Hepatocyte (in vitro differentiated cells): ENCODE data around the gene AICDA. TPM values are rescaled to one million over a fixed set of nuclear protein-coding genes. Genes with fewer than 3 reads are reported as not detected.
"Not testable (repeated sequence)": the region's sequence is repeated elsewhere in the genome, so short reads cannot be mapped to it uniquely, and the experiment has no call there.

ENCODE experiments used
- DNase-seq: peaks from one replicate; pipeline ENCODE4 v3.0.0-alpha.2; 2016; ENCODE audit warnings: low spot score
- H2AFZ ChIP-seq: fragments of 200-600 bp; sonication (generic); 2 replicates; pipeline ENCODE4 v1.6.0; 2016; ENCODE audit warnings: antibody characterized with exemption, mild to moderate bottlenecking
- H3K27ac ChIP-seq: fragments of 200-600 bp; sonication (generic); 2 replicates; pipeline ENCODE4 v1.5.1; 2016; ENCODE audit warnings: mild to moderate bottlenecking
- H3K27me3 ChIP-seq: fragments of 200-600 bp; sonication (generic); 2 replicates; pipeline ENCODE4 v1.6.1; 2016
- H3K36me3 ChIP-seq: fragments of 200-600 bp; sonication (generic); replicated peaks from 2 replicates; pipeline ENCODE4 v1.5.1; 2016; ENCODE audit warnings: low read depth; ENCODE audit not compliant: insufficient read depth
- H3K4me1 ChIP-seq: fragments of 200-600 bp; sonication (generic); 2 replicates; pipeline ENCODE4 v1.5.1; 2016; ENCODE audit warnings: mild to moderate bottlenecking, moderate library complexity; ENCODE audit not compliant: insufficient read depth
- H3K4me2 ChIP-seq: fragments of 200-600 bp; sonication (generic); 2 replicates; pipeline ENCODE4 v1.6.0; 2016
- H3K4me3 ChIP-seq: fragments of 200-600 bp; sonication (generic); 2 replicates; pipeline ENCODE4 v1.5.1; 2016; ENCODE audit warnings: mild to moderate bottlenecking
- H3K79me2 ChIP-seq: fragments of 200-600 bp; sonication (generic); 2 replicates; pipeline ENCODE4 v1.6.0; 2017; ENCODE audit warnings: mild to moderate bottlenecking
- H3K9me2 ChIP-seq: fragments of 200-600 bp; sonication (generic); replicated peaks from 2 replicates; pipeline ENCODE4 v1.6.0; 2017; ENCODE audit warnings: mild to moderate bottlenecking; ENCODE audit not compliant: insufficient read depth
- H3K9me3 ChIP-seq: fragments of 200-600 bp; sonication (generic); 2 replicates; pipeline ENCODE4 v1.5.1; 2016; ENCODE audit warnings: low read depth, mild to moderate bottlenecking
- H4K20me1 ChIP-seq: fragments of 200-600 bp; sonication (generic); 2 replicates; pipeline ENCODE4 v1.6.0; 2016; ENCODE audit warnings: mild to moderate bottlenecking; ENCODE audit not compliant: insufficient read depth, poor library complexity, severe bottlenecking
- CTCF ChIP-seq: fragments of 200-600 bp; sonication (generic); IDR thresholded peaks from 2 replicates; pipeline ENCODE4 v1.5.1; 2016; ENCODE audit warnings: antibody characterized with exemption, mild to moderate bottlenecking; ENCODE audit not compliant: poor library complexity
- EZH2 ChIP-seq: fragments of 200-600 bp; sonication (generic); IDR thresholded peaks from 2 replicates; pipeline ENCODE4 v1.6.1; 2016; ENCODE audit warnings: antibody characterized with exemption, mild to moderate bottlenecking, borderline replicate concordance
- EZH2phosphoT487 ChIP-seq: fragments of 200-600 bp; sonication (generic); IDR thresholded peaks from one replicate; pipeline ENCODE4 v1.6.1; 2018; ENCODE audit warnings: antibody characterized with exemption, mild to moderate bottlenecking, low read depth, moderate library complexity; ENCODE audit not compliant: unreplicated experiment, severe bottlenecking
- WGBS: methylation state at CpG from one replicate; pipeline ENCODE4 v1.1.6; 2016; ENCODE audit warnings: low lambda C conversion rate; ENCODE audit errors: missing lambda C conversion rate; 5-methylcytosine and 5-hydroxymethylcytosine counted together
- polyA plus RNA-seq: library from polyadenylated mRNA; unstranded; fragments of >200 nt; fragmentation: Nextera tagmentation; extraction: Ambion mirVana; gene quantifications from 2 replicates; pipeline ENCODE4 v1.2.1, GENCODE V29; 2016
- total RNA-seq: library from RNA; depleted of rRNA; stranded (reverse); fragments of >200 nt; gene quantifications from 2 replicates; pipeline ENCODE4 v1.2.3, GENCODE V29; 2014

The AICDA gene
- total and polyA plus RNA-seq, 2 experiments from 2014 or later, result 0.23 TPM; not detected in 1

GRCh38 chr12:8622646-8623045 is 10.0 kb upstream of the AICDA start:
- WGBS, result 78% methylated on average over 4 of the region's 4 CpGs
- no peaks in the 10 kb centered on the region for H3K9me3 ChIP-seq

GRCh38 chr12:8615206-8615605 is 2.5 kb upstream of the AICDA start:
- WGBS, result 78% methylated on average over 6 of the region's 6 CpGs
- no peak overlapping the region for H3K4me3 ChIP-seq

More at GRCh38 chr12:8622646-8623045, 10.0 kb upstream of the AICDA start:
- Histone ChIP-seq H3K27me3 (no peaks in the 10 kb centered on the region), H3K9me2 (no peaks in the 10 kb centered on the region), H3K36me3 (no peaks in the 10 kb centered on the region), H3K4me2 (no peak overlapping the region), H3K4me1 (no peaks in the 10 kb centered on the region), H4K20me1 (no peaks in the 10 kb centered on the region), H3K79me2 (no peaks in the 10 kb centered on the region), H2AFZ (no peak overlapping the region), H3K27ac (no peak overlapping the region), H3K4me3 (no peak overlapping the region)
- no peak for DNase-seq
- TF ChIP-seq EZH2 (no peak), CTCF (no peak), EZH2phosphoT487 (no peak)

GRCh38 chr12:8613881-8614280 is 1.2 kb upstream of the AICDA start:
- DNase-seq, H3K4me2 ChIP-seq: not testable (repeated sequence)
- 50% methylated on average over 1 of the region's 1 CpG for WGBS

More at GRCh38 chr12:8615206-8615605, 2.5 kb upstream of the AICDA start:
- H3K27me3 ChIP-seq, result no peaks in the 10 kb centered on the region
- DNase-seq, result no peak
- H3K27ac ChIP-seq, result no peak overlapping the region
- no peak for TF ChIP-seq EZH2
- no peak for TF ChIP-seq EZH2phosphoT487
- TF ChIP-seq CTCF, result no peak
- no peaks in the 10 kb centered on the region for H3K4me1 ChIP-seq
- H3K9me3 ChIP-seq, result no peaks in the 10 kb centered on the region
- H2AFZ ChIP-seq, result no peak overlapping the region
- H4K20me1 ChIP-seq, result no peaks in the 10 kb centered on the region
- H3K79me2 ChIP-seq, result no peaks in the 10 kb centered on the region
- H3K9me2 ChIP-seq, result no peaks in the 10 kb centered on the region
- H3K4me2 ChIP-seq, result no peak overlapping the region
- H3K36me3 ChIP-seq, result no peaks in the 10 kb centered on the region

GRCh38 chr12:8609061-8609570 is 3.5 kb downstream of the AICDA start:
- Histone ChIP-seq H3K27me3 (no peaks in the 10 kb centered on the region), H3K4me1 (no peaks in the 10 kb centered on the region), H3K9me3 (no peaks in the 10 kb centered on the region), H3K79me2 (no peaks in the 10 kb centered on the region), H3K36me3 (no peaks in the 10 kb centered on the region), H2AFZ (no peak overlapping the region), H3K4me2 (no peak overlapping the region), H3K27ac (no peak overlapping the region), H3K4me3 (no peak overlapping the region), H3K9me2 (no peaks in the 10 kb centered on the region), H4K20me1 (no peaks in the 10 kb centered on the region)
- 18% methylated on average over 5 of the region's 5 CpGs for WGBS
- peak; percentile 60 for DNase-seq
- TF ChIP-seq EZH2phosphoT487, result no peak
- peak; percentile 76 for TF ChIP-seq CTCF

More at GRCh38 chr12:8613881-8614280, 1.2 kb upstream of the AICDA start:
- not testable (repeated sequence) for H4K20me1 ChIP-seq, H3K27ac ChIP-seq, H3K4me3 ChIP-seq, H3K79me2 ChIP-seq, H3K9me3 ChIP-seq, H3K4me1 ChIP-seq, H3K36me3 ChIP-seq, H2AFZ ChIP-seq, H3K9me2 ChIP-seq, H3K27me3 ChIP-seq
